ENCODE data around the gene KRTAP6-3.

KRTAP6-3 gene

GRCh38 chr21:30582870-30583269 is 9.4 kb upstream of the KRTAP6-3 start:
- Histone ChIP-seq H3K4me3 (ENCODE audit: low read depth, low read length) (no peak overlapping the region), H3K4me1 (ENCODE audit: control insufficient read depth, insufficient read depth, low read length, unreplicated experiment) (no peaks in the 10 kb centered on the region), H3K27me3 (ENCODE audit: insufficient read depth, low read length) (no peaks in the 10 kb centered on the region)

GRCh38 chr21:30590297-30590696 is 1.9 kb upstream of the KRTAP6-3 start, which contains the start of gene KRTAP22-2:
Gene KRTAP22-2 (minus strand): TSS chr21:30590397.
- Histone ChIP-seq H3K27me3 (ENCODE audit: insufficient read depth, low read length) (no peaks in the 10 kb centered on the region), H3K27ac (ENCODE audit: low read depth, low read length) (no peak within 1 kb of the TSS), H2AFZ (ENCODE audit: low read length, unreplicated experiment) (no peak within 1 kb of the TSS), H3K36me3 (ENCODE audit: insufficient read depth, low read length) (no peaks in the 10 kb centered on the region), H3K4me3 (ENCODE audit: low read depth, low read length) (no peak within 1 kb of the TSS), H3K4me1 (ENCODE audit: control insufficient read depth, insufficient read depth, low read length, unreplicated experiment) (no peaks in the 10 kb centered on the region), H3K79me2 (ENCODE audit: control insufficient read depth, insufficient read depth, low read length, unreplicated experiment) (no peaks in the 10 kb centered on the region)

More at GRCh38 chr21:30582870-30583269, 9.4 kb upstream of the KRTAP6-3 start:
- H3K36me3 ChIP-seq (ENCODE audit: insufficient read depth, low read length): no peaks in the 10 kb centered on the region
- H3K79me2 ChIP-seq (ENCODE audit: control insufficient read depth, insufficient read depth, low read length, unreplicated experiment): no peaks in the 10 kb centered on the region
- no peak overlapping the region for H2AFZ ChIP-seq (ENCODE audit: low read length, unreplicated experiment)
- no peak overlapping the region for H3K27ac ChIP-seq (ENCODE audit: low read depth, low read length)

- no peaks in the 10 kb centered on the region for H3K4me1 ChIP-seq (ENCODE audit: control insufficient read depth, insufficient read depth, low read length, unreplicated experiment)
- no peak within 1 kb of the TSS for H3K4me3 ChIP-seq (ENCODE audit: low read depth, low read length)
- H3K27me3 ChIP-seq (ENCODE audit: insufficient read depth, low read length): no peaks in the 10 kb centered on the region
- H3K27ac ChIP-seq (ENCODE audit: low read depth, low read length): no peak within 1 kb of the TSS
- H2AFZ ChIP-seq (ENCODE audit: low read length, unreplicated experiment): no peak within 1 kb of the TSS
- no peaks in the 10 kb centered on the region for H3K36me3 ChIP-seq (ENCODE audit: insufficient read depth, low read length)
- no peaks in the 10 kb centered on the region for H3K79me2 ChIP-seq (ENCODE audit: control insufficient read depth, insufficient read depth, low read length, unreplicated experiment)
Measured at GRCh38 chr21:30598802-30599201, 6.6 kb downstream of the KRTAP6-3 start, which contains the start of gene KRTAP6-2. Gene KRTAP6-2 (minus strand): TSS chr21:30598902. CDS start chr21:30598874, 28 bp downstream.

GRCh38 chr21:30600787-30601186 is 8.5 kb downstream of the KRTAP6-3 start, which contains the start of gene KRTAP22-1:
Gene KRTAP22-1 (plus strand): TSS chr21:30601087.
- Histone ChIP-seq H2AFZ (ENCODE audit: low read length, unreplicated experiment) (no peak within 1 kb of the TSS), H3K27ac (ENCODE audit: low read depth, low read length) (no peak within 1 kb of the TSS), H3K4me3 (ENCODE audit: low read depth, low read length) (no peak within 1 kb of the TSS), H3K4me1 (ENCODE audit: control insufficient read depth, insufficient read depth, low read length, unreplicated experiment) (no peaks in the 10 kb centered on the region), H3K27me3 (ENCODE audit: insufficient read depth, low read length) (no peaks in the 10 kb centered on the region), H3K36me3 (ENCODE audit: insufficient read depth, low read length) (no peaks in the 10 kb centered on the region), H3K79me2 (ENCODE audit: control insufficient read depth, insufficient read depth, low read length, unreplicated experiment) (no peaks in the 10 kb centered on the region)

GRCh38 chr21:30605968-30606367 is 13.7 kb downstream of the KRTAP6-3 start:
- Histone ChIP-seq H3K79me2 (ENCODE audit: control insufficient read depth, insufficient read depth, low read length, unreplicated experiment) (no peaks in the 10 kb centered on the region), H3K4me3 (ENCODE audit: low read depth, low read length) (no peak overlapping the region), H3K27me3 (ENCODE audit: insufficient read depth, low read length) (no peaks in the 10 kb centered on the region), H3K27ac (ENCODE audit: low read depth, low read length) (no peak overlapping the region), H2AFZ (ENCODE audit: low read length, unreplicated experiment) (no peak overlapping the region), H3K4me1 (ENCODE audit: control insufficient read depth, insufficient read depth, low read length, unreplicated experiment) (no peaks in the 10 kb centered on the region), H3K36me3 (ENCODE audit: insufficient read depth, low read length) (no peaks in the 10 kb centered on the region)

- H3K4me1 ChIP-seq (ENCODE audit: control insufficient read depth, insufficient read depth, low read length, unreplicated experiment): no peaks in the 10 kb centered on the region
- no peak overlapping the region for H3K27ac ChIP-seq (ENCODE audit: low read depth, low read length)
- H3K4me3 ChIP-seq (ENCODE audit: low read depth, low read length): no peak overlapping the region
- no peaks in the 10 kb centered on the region for H3K79me2 ChIP-seq (ENCODE audit: control insufficient read depth, insufficient read depth, low read length, unreplicated experiment)
- no peak overlapping the region for H2AFZ ChIP-seq (ENCODE audit: low read length, unreplicated experiment)
- H3K36me3 ChIP-seq (ENCODE audit: insufficient read depth, low read length): no peaks in the 10 kb centered on the region
- no peaks in the 10 kb centered on the region for H3K27me3 ChIP-seq (ENCODE audit: insufficient read depth, low read length)
Measured at GRCh38 chr21:30612132-30612531, 19.9 kb downstream of the KRTAP6-3 start.

- Histone ChIP-seq H2AFZ (ENCODE audit: low read length, unreplicated experiment) (no peak within 1 kb of the TSS), H3K27me3 (ENCODE audit: insufficient read depth, low read length) (no peaks in the 10 kb centered on the region)
Measured at GRCh38 chr21:30613836-30614235, 21.6 kb downstream of the KRTAP6-3 start, which contains the start of gene KRTAP6-1. Gene KRTAP6-1 (minus strand): TSS chr21:30613930. CDS start chr21:30613904, 26 bp downstream.

GRCh38 chr21:30615199-30615598 is 23.0 kb downstream of the KRTAP6-3 start:
- no peaks in the 10 kb centered on the region for H3K36me3 ChIP-seq (ENCODE audit: insufficient read depth, low read length)
- no peak overlapping the region for H2AFZ ChIP-seq (ENCODE audit: low read length, unreplicated experiment)
- H3K4me3 ChIP-seq (ENCODE audit: low read depth, low read length): no peak overlapping the region
- H3K27me3 ChIP-seq (ENCODE audit: insufficient read depth, low read length): no peaks in the 10 kb centered on the region
- H3K79me2 ChIP-seq (ENCODE audit: control insufficient read depth, insufficient read depth, low read length, unreplicated experiment): no peaks in the 10 kb centered on the region
- no peaks in the 10 kb centered on the region for H3K4me1 ChIP-seq (ENCODE audit: control insufficient read depth, insufficient read depth, low read length, unreplicated experiment)
- H3K27ac ChIP-seq (ENCODE audit: low read depth, low read length): no peak overlapping the region

More at GRCh38 chr21:30613836-30614235, 21.6 kb downstream of the KRTAP6-3 start, which contains the start of gene KRTAP6-1:
- H3K36me3 ChIP-seq (ENCODE audit: insufficient read depth, low read length): no peaks in the 10 kb centered on the region
- H3K4me1 ChIP-seq (ENCODE audit: control insufficient read depth, insufficient read depth, low read length, unreplicated experiment): no peaks in the 10 kb centered on the region
- no peaks in the 10 kb centered on the region for H3K79me2 ChIP-seq (ENCODE audit: control insufficient read depth, insufficient read depth, low read length, unreplicated experiment)
- no peak within 1 kb of the TSS for H3K4me3 ChIP-seq (ENCODE audit: low read depth, low read length)
- H3K27ac ChIP-seq (ENCODE audit: low read depth, low read length): no peak within 1 kb of the TSS

- Histone ChIP-seq H3K4me3 (ENCODE audit: low read depth, low read length) (no peak within 1 kb of the TSS), H3K27me3 (ENCODE audit: insufficient read depth, low read length) (no peaks in the 10 kb centered on the region), H3K27ac (ENCODE audit: low read depth, low read length) (no peak within 1 kb of the TSS)
Measured at GRCh38 chr21:30616125-30616524, 23.9 kb downstream of the KRTAP6-3 start, which contains the start of gene KRTAP20-1. Gene KRTAP20-1 (plus strand): TSS chr21:30616425. CDS start chr21:30616455, 30 bp downstream.

GRCh38 chr21:30620080-30620479 is 27.8 kb downstream of the KRTAP6-3 start:
- Histone ChIP-seq H3K79me2 (ENCODE audit: control insufficient read depth, insufficient read depth, low read length, unreplicated experiment) (no peaks in the 10 kb centered on the region), H3K27ac (ENCODE audit: low read depth, low read length) (no peak overlapping the region), H3K27me3 (ENCODE audit: insufficient read depth, low read length) (no peaks in the 10 kb centered on the region), H3K4me3 (ENCODE audit: low read depth, low read length) (no peak overlapping the region), H2AFZ (ENCODE audit: low read length, unreplicated experiment) (no peak overlapping the region), H3K4me1 (ENCODE audit: control insufficient read depth, insufficient read depth, low read length, unreplicated experiment) (no peaks in the 10 kb centered on the region), H3K36me3 (ENCODE audit: insufficient read depth, low read length) (no peaks in the 10 kb centered on the region)

More at GRCh38 chr21:30616125-30616524, 23.9 kb downstream of the KRTAP6-3 start, which contains the start of gene KRTAP20-1:
- Histone ChIP-seq H3K4me1 (ENCODE audit: control insufficient read depth, insufficient read depth, low read length, unreplicated experiment) (no peaks in the 10 kb centered on the region), H2AFZ (ENCODE audit: low read length, unreplicated experiment) (no peak within 1 kb of the TSS), H3K79me2 (ENCODE audit: control insufficient read depth, insufficient read depth, low read length, unreplicated experiment) (no peaks in the 10 kb centered on the region), H3K36me3 (ENCODE audit: insufficient read depth, low read length) (no peaks in the 10 kb centered on the region)

- Histone ChIP-seq H3K4me3 (ENCODE audit: low read depth, low read length) (no peak within 1 kb of the TSS), H3K4me1 (ENCODE audit: control insufficient read depth, insufficient read depth, low read length, unreplicated experiment) (no peaks in the 10 kb centered on the region), H3K79me2 (ENCODE audit: control insufficient read depth, insufficient read depth, low read length, unreplicated experiment) (no peaks in the 10 kb centered on the region), H3K27ac (ENCODE audit: low read depth, low read length) (no peak within 1 kb of the TSS), H3K27me3 (ENCODE audit: insufficient read depth, low read length) (no peaks in the 10 kb centered on the region), H3K36me3 (ENCODE audit: insufficient read depth, low read length) (no peaks in the 10 kb centered on the region), H2AFZ (ENCODE audit: low read length, unreplicated experiment) (no peak within 1 kb of the TSS)
Measured at GRCh38 chr21:30620522-30620921, 28.3 kb downstream of the KRTAP6-3 start, which contains the start of gene KRTAP20-4. Gene KRTAP20-4 (plus strand): TSS chr21:30620627.
